SIG-M5 treated with dmso at 0.1 percent for 504 hours (cell line): Measurements from ENCODE around the gene WNT16.

Source experiments
- DNase-seq: peaks from one replicate; lab custom pipeline; 2025; ENCODE audit not compliant: unreplicated experiment; lab: John Stamatoyannopoulos, UW

WNT16 gene

GRCh38 chr7:121342631-121343030 lies 13.8 kb downstream of the WNT16 start:
- DNase-seq: no peak

GRCh38 chr7:121343302-121343701 lies 14.5 kb downstream of the WNT16 start:
- no peak for DNase-seq

- DNase-seq: no peak
These were observed 15.3 kb downstream of the WNT16 start for GRCh38 chr7:121344093-121344492.

- DNase-seq: no peak
These were observed 15.7 kb downstream of the WNT16 start for GRCh38 chr7:121344497-121344896.

- no peak for DNase-seq
These were observed 22.9 kb downstream of the WNT16 start for GRCh38 chr7:121351682-121352081.

- DNase-seq: no peak
These were observed 23.5 kb downstream of the WNT16 start for GRCh38 chr7:121352323-121352722.

GRCh38 chr7:121355574-121355973 lies 26.8 kb downstream of the WNT16 start:
- no peak for DNase-seq

- no peak for DNase-seq
These were observed 31.8 kb downstream of the WNT16 start for GRCh38 chr7:121360564-121360963.

GRCh38 chr7:121366852-121367431 lies 38.1 kb downstream of the WNT16 start:
- DNase-seq: peak; percentile 41

GRCh38 chr7:121369462-121369861 lies 40.7 kb downstream of the WNT16 start:
- no peak for DNase-seq

GRCh38 chr7:121371367-121371766 lies 42.6 kb downstream of the WNT16 start:
- DNase-seq: no peak

- no peak for DNase-seq
These were observed 43.1 kb downstream of the WNT16 start for GRCh38 chr7:121371883-121372282.

- DNase-seq: no peak
These were observed 43.7 kb downstream of the WNT16 start for GRCh38 chr7:121372376-121373010.

- DNase-seq: no peak
These were observed 44.4 kb downstream of the WNT16 start for GRCh38 chr7:121373177-121373576.

GRCh38 chr7:121376979-121377378 lies 48.2 kb downstream of the WNT16 start:
- DNase-seq: no peak

GRCh38 chr7:121379930-121380329 lies 51.1 kb downstream of the WNT16 start:
- DNase-seq: no peak

GRCh38 chr7:121382473-121382872 lies 53.7 kb downstream of the WNT16 start:
- DNase-seq: no peak

- no peak for DNase-seq
These were observed 54.6 kb downstream of the WNT16 start for GRCh38 chr7:121383235-121383910.

- no peak for DNase-seq
These were observed 55.5 kb downstream of the WNT16 start for GRCh38 chr7:121384265-121384664.

- DNase-seq: no peak
These were observed 56.4 kb downstream of the WNT16 start for GRCh38 chr7:121385056-121385799.

- DNase-seq: no peak
These were observed 57.0 kb downstream of the WNT16 start for GRCh38 chr7:121385800-121386179.

- no peak for DNase-seq
These were observed 60.1 kb downstream of the WNT16 start for GRCh38 chr7:121388950-121389349.
